OCI-M2 (cell line): ENCODE data around the gene TRIM39.
"Not testable (repeated sequence)": the region's sequence is repeated elsewhere in the genome, so short reads cannot be mapped to it uniquely, and the experiment has no call there.

Source experiments
- DNase-seq: peaks from one replicate; lab custom pipeline; 2025; ENCODE audit not compliant: unreplicated experiment; lab: John Stamatoyannopoulos, UW

Gene TRIM39

DNA sequence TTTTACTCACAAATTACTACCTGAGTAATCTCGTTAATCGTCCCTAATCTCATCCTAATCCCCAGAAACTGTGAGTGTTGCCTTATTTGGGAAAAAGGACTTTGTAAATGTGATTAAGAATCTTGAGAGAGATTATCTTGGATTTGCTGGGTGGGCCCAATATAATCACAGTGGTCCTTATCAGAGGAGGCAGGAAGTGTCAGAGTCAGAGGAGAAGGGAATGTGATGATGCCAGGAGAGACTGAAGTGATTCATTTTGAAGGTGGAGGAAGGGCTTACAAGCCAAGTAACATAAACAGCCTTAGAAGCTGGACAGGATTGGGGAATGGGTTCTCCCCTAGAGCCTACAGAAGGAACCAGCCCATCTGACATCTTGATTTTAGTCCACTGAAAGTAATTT, 34.9 kb downstream of the TRIM39 start:
- DNase-seq: no peak

DNA sequence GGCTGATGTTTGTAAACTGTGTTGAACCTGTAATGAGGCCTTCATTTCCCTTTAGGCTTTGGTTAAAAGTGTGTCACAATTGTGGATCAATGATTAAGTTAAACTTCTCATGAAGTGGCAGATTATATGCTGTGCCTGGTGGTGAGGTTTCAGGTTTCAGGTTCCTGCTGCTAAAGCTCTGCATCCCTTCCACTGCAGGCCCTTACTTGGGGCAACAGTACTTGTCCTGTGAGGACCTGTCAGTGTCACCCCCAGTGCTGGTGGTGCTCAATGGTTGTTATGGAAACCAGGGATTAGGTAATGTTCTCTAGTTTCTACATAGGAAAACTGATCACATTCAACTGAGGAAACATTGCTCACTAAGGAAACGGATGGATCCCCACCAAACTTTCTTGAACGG, 36.7 kb downstream of the TRIM39 start:
- no peak for DNase-seq

DNA sequence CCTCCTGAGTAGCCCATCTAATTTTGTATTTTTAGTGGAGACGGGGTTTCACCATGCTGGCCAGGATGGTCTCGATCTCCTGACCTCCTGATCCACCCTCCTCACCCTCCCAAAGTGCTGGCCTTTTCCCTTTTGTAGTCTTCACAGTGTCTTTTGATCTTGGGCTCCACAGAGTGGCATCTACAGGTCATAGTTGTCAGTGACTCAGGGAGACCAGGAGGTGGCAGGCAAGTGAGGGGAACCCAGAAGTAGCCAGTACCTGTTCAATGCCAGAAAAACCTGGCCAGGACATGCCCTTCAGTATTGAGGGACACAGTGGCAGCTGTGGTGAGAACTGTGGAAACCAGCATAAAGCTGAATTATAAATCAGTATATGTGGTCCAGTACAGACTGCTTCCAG, 37.9 kb downstream of the TRIM39 start:
- no peak for DNase-seq

DNA sequence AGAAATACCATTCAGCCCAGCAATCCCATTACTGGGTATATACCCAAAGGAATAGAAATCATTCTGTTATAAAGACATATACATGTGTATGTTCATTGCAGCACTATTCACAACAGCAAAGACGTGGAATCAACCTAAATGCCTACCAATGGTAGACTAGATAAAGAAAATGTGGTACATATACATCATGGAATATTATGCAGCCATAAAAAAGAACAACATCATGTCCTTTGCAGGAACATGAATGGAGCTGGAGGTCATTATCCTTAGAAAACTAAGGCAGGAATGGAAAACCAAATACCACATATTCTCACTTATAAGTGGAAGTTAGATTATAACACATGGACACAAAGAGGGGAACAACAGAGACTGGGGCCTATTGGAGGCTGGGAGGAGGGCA, 42.6 kb downstream of the TRIM39 start:
- DNase-seq: not testable (repeated sequence)

DNA sequence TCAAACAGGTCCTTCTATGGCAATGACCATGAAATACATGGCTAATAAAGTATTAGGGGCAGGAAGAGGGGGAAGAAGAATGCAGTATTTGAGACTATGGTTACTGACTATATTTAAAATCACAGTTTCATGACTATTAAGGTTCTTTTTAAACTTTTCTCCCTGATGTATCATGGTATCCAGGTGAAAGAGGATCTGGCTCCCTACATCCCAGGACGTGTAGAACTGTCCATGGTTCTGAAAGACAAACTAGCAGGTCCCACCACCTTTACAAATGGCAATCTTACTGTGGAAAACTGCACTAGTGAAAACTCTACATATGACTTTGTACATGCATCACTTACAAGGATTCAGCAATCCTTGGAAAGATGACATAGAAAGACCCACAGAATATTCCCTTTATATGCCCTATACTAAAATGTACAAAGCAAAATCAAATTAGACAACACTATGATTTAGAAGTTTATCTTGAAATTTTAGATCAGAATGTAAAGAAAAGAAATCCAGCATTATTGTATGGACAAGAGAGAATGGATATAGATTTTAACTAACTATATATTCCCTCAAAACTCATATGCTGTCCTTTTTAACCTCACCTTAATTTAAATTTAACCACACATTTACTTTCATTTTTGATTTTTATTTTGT, 51.7 kb downstream of the TRIM39 start:
- DNase-seq: no peak

DNA sequence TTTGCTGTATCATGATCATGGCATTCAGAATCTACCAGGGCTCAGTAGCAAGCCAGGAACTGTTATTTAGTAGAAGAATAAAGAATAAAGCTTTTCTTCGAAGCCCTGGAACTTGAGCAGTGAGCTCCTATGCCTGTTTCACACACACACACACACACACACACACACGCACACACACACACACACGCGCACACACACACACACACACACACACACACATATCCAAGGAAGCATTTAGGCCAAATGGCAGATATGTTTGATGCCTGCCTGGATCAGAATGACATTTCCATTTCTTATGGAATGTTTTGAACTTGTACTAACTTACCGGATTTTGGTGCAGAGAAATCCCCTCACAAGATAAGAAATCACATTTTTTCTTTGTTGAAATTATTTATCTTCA, 53.7 kb downstream of the TRIM39 start:
- no peak for DNase-seq

DNA sequence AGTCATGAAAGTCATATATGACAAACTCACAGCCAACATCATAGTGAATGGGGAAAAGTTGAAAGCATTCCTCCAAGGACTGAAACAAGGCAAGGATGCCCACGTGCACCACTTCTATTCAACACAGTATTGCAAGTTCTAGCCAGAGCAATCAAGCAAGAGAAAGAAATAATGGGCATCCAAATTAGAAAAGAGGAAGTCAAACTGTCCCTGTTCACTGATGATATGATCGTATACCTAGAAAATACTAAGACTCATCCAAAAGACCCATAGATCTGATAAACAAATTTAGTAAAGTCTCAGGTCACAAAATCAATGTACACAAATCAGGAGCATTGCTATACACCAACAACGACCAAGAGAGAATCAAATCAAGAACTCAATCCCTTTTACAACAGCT, 59.4 kb downstream of the TRIM39 start:
- no peak for DNase-seq

DNA sequence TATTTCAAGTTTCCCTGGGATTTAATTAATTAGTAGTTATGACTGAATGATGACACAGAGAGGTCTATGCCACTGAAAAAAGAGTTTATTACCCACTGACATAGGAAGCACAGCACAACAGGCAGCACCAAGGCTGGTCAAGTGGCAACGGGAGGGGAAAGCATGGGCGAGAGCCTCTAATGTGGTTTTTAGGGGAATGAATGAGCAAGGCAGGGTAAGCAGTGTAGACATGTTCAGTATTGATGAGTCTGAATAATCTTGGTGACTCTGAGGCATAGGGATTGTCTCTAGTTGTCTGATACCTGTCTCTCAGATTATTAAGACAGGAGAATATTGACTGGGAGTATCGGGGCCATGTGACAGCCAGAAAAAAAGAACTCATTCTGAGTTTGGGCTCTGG, 64.5 kb downstream of the TRIM39 start:
- DNase-seq: no peak
